GM19324 (cell line): Measurements from ENCODE around the gene TMEM107.

Experiments used
- ATAC-seq: cut with Tn5 transposase; IDR thresholded peaks from one replicate; pipeline ENCODE4 v1.9.1; 2021; ENCODE audit warnings: mild to moderate bottlenecking, moderate library complexity; ENCODE audit not compliant: unreplicated experiment, low FRiP score

Gene TMEM107

DNA sequence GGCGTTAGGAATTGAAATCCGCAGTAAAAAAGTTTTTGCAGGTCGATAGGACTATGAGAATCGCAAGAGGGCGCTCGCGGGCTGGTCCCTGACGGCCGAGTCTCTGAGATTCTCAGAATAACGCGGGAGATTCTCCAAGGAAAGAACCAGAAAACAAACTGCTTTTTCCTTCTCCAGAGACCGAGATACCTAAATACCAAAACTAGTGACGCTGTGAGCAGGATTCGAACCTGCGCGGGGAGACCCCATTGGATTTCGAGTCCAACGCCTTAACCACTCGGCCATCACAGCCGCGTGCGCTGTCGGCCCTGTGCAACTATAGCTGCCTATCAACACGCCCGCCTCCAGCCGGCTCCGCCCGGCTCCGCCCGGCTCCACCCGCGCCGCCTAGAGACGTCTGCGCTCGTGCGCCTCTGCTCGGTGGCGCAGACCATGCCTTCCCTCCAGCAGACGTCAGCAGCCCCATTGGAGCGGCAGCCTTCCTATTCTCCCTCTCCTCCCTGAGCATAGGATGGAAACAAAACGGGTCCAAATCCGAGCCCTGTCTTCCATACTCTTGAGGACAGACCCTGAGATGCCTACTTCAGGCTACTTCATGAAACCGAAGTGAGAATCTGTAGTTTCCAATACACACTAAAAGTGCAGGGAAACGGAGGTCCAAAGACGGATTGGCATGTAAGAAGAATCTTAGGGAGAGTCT, 37.4 kb downstream of the TMEM107 start:
- ATAC-seq, result peak; percentile 91

DNA sequence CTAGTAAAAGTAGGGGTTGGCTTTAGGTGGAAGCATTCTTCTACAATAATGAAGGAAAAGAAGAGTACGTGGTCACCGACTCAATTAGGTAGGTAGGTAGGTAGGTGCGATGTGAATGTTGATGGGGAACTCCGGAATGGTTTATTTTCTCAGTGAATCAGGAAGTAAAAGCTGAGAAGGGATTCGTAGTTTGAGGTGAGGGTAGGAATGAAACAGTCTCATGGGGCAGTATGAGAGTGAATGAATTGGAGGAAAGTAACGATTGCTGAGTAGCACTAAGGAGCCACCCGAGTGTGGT, 37.9 kb downstream of the TMEM107 start:
- peak; percentile 1 for ATAC-seq

DNA sequence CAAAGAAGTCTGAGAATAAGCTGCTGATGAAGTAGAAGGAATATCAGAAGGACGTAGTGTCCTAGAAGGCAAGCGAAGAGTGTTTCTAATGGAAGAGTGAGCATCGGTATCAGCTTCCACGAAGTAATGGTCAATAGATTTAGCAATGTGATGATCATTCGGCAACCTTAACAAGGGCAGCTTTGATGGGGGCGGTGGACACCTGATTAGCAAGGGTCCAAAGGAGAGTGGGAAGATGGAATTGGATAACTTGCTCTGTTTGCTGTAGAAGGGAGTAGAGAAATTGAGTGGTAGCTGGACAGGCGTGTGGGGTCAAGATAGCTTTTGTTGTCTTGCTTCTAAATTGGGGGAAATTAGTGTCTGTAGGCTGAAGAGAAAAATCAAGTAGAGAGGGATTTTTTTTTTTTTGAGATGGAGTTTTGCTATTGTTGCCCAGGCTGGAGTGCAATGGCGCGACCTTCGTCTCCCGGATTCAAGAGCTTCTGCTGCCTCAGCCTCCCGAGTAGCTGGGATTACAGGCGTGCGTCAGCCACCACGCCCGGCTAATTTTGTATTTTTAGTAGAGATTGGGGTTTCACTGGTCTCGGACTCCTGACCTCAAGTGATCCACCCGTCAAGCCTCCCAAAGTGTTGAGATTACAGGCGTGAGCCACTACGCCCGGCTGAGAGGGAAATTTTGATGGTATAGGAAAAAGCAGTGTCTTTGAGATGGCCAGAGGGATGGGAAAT, 38.4 kb downstream of the TMEM107 start:
- ATAC-seq, result no peak

GRCh38 chr17:8133941-8134340, 42.2 kb downstream of the TMEM107 start:
- ATAC-seq, result no peak

GRCh38 chr17:8133399-8133798, 42.8 kb downstream of the TMEM107 start:
- no peak for ATAC-seq

- no peak for ATAC-seq
These were observed 44.2 kb downstream of the TMEM107 start for GRCh38 chr17:8131844-8132441.

- ATAC-seq, result no peak
These were observed 47.9 kb downstream of the TMEM107 start for GRCh38 chr17:8128125-8128784.

- peak; percentile 36 for ATAC-seq
These were observed 49.6 kb downstream of the TMEM107 start for GRCh38 chr17:8126491-8127066.

GRCh38 chr17:8125947-8126490, 50.2 kb downstream of the TMEM107 start:
- ATAC-seq, result no peak

DNA sequence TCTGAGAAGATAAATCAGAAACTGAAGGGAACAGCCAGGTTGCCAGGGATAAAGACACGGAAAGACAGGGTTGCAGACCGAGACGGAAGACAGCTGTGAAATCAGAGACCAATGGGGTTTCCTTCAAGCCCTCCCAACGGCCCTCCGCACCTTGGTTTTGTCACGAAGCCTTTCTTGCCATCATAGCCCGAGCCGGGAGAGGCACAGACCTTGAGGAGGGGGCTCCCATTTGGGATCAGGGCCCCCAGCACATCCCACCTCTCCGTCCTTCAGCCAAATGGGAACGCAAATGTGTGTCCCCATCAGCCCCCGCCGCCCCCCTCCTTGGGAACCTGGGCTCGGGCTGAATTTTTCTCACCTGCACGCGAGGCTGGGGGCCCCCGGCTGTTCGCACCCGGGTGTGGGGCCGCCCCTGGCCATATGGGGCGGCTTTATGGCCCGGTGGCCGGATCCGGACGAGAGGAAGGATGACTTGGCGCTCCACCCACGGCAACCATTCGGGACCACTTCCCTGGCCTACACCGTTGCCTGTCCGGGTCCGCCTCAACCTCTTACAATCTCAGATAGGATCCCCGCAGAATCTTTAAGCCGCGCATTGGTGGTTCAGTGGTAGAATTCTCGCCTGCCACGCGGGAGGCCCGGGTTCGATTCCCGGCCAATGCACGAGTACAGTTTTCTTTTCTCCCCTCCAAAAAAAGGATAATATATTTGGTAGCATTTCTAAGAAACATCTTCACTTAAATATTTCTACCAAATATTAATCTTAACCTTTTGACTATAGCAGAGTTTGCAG, 50.8 kb downstream of the TMEM107 start:
- ATAC-seq, result no peak

GRCh38 chr17:8124350-8125153, 51.6 kb downstream of the TMEM107 start:
- ATAC-seq, result no peak

DNA sequence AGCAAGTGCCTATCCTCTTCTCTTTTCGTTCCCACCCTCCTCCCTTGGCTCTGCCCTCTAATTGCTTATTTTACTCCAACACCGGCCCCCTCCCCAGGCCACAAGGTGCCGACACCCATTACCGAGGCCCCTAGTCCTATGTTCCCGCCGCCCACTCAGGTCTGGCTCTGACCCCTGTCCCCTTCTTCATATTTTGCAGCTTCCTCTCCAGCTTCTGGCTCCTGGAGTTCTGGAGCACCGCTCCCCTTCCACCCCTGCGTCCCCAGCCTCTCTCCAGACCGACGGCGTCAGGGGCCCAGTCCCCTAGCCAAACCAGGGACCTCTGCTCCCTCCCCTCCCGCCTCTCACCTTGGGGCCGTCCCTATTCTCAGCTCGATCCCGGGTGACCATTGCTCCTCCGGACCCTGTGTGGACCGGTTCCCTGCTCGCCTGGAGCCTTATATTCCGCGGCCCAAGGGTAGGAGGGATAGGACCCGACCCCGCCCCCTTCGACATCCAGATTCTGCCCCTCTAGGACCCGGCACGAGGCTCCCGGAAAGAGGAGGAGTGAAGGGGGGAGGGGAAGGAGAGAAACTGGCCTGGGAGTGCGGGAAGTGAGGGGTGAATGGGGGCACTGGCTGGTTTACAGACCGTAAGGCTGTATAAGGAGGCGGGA, 52.4 kb downstream of the TMEM107 start, which contains the start of gene HES7:
Gene HES7 (minus strand): TSS at position 412 of the 655 bp plus-strand sequence. CDS start 22 bp downstream, at position 390.
- no peak for ATAC-seq

DNA sequence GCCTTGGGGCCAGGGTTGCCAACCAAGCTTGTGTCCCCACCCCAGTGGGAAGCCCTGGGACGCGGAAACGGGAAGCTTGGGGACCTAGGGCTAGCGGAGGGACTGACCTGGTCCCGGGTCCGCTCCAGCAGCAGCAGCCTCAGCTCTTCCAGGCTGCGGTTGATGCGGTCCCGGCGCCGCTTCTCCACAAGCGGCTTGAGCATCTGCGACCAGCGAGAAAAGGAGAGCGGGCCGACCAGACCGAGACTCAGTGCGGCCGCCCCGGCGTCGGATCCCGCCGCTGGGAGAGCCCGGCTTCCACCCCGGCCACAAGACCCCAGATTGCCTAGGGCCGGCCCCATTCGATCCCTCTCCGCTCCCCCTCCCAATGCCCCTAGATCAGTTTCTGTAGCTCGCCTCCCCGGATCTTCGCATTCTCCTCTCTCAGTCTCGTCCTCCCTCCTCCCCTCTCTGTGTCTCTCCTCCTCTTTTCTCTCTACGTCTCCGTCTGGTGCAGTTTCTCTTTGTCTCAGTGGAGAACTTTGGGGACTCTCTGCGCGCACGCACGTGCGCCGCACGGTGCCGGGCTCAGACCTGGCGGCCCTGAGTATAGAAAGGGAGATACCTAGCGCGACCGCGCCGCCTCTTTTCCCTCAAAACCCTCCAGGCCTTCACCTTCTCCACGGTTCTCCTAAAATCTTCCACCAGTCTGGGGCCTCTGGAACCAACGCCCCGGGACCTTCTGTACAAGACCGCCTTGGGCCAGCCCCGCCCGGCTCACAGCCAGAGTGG, 53.1 kb downstream of the TMEM107 start:
- no peak for ATAC-seq
